BE2C (cell line): ENCODE measurements around the gene UBXN7.

Source experiments
- DNase-seq: peaks from one replicate; pipeline ENCODE4 v3.0.0-alpha.2; 2020
- H3K27me3 ChIP-seq: fragments of 250-450 bp; sonication (Bioruptor Pico); 2 replicates; pipeline ENCODE4 v1.5.1; 2020; ENCODE audit warnings: mild to moderate bottlenecking
- H3K36me3 ChIP-seq: fragments of 250-450 bp; sonication (Bioruptor Pico); 2 replicates; pipeline ENCODE4 v1.5.1; 2020; ENCODE audit warnings: mild to moderate bottlenecking
- H3K4me1 ChIP-seq: fragments of 250-450 bp; sonication (Bioruptor Pico); 2 replicates; pipeline ENCODE4 v1.5.1; 2020
- H3K4me3 ChIP-seq: 2 replicates; pipeline ENCODE4 v1.5.1; 2011; ENCODE audit warnings: low read depth, low read length
- H3K9me3 ChIP-seq: fragments of 250-450 bp; sonication (Bioruptor Pico); 2 replicates; pipeline ENCODE4 v1.5.1; 2020
- TF ChIP-seq, protein P1 (sequence below): IDR thresholded peaks from 2 replicates; pipeline ENCODE4 v1.5.1; 2012; ENCODE audit warnings: mild to moderate bottlenecking, low read depth, low read length

The UBXN7 gene

GRCh38 chr3:196419386-196419785 lies 12.8 kb downstream of the UBXN7 start:
- peaks cover 6% of the 10 kb centered on the region for H3K36me3 ChIP-seq
- no peak for DNase-seq
- H3K4me3 ChIP-seq: no peak overlapping the region
- no peaks in the 10 kb centered on the region for H3K27me3 ChIP-seq
- H3K4me1 ChIP-seq: peaks cover 23% of the 10 kb centered on the region
- H3K9me3 ChIP-seq: no peaks in the 10 kb centered on the region
- TF ChIP-seq, protein P1, sequence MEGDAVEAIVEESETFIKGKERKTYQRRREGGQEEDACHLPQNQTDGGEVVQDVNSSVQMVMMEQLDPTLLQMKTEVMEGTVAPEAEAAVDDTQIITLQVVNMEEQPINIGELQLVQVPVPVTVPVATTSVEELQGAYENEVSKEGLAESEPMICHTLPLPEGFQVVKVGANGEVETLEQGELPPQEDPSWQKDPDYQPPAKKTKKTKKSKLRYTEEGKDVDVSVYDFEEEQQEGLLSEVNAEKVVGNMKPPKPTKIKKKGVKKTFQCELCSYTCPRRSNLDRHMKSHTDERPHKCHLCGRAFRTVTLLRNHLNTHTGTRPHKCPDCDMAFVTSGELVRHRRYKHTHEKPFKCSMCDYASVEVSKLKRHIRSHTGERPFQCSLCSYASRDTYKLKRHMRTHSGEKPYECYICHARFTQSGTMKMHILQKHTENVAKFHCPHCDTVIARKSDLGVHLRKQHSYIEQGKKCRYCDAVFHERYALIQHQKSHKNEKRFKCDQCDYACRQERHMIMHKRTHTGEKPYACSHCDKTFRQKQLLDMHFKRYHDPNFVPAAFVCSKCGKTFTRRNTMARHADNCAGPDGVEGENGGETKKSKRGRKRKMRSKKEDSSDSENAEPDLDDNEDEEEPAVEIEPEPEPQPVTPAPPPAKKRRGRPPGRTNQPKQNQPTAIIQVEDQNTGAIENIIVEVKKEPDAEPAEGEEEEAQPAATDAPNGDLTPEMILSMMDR: no peak

GRCh38 chr3:196418601-196419000 lies 13.6 kb downstream of the UBXN7 start:
- H3K27me3 ChIP-seq: no peaks in the 10 kb centered on the region
- no peak for DNase-seq
- H3K36me3 ChIP-seq: peaks cover 6% of the 10 kb centered on the region
- no peaks in the 10 kb centered on the region for H3K9me3 ChIP-seq
- H3K4me1 ChIP-seq: peaks cover 23% of the 10 kb centered on the region
- TF ChIP-seq, protein P1: no peak
- H3K4me3 ChIP-seq: no peak overlapping the region

DNA sequence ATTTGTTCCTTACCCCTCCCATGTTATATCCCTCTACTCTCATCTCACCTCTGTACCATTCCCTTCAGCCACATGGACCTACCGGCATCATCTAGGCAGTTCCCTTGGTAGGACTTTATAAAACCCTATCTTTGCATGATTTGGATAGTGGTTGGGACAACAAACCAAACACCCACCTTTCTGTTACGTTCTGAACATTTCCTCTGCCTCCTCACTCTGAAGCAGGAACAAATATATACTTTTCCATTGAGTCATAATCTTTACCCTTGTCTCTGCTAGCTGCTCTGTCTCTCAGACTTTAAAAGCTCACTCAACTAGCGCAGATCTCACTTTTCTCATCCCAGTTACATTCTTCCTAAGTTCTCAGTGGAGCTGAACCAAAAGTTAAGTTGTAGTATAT lies 17.8 kb downstream of the UBXN7 start:
- no peaks in the 10 kb centered on the region for H3K4me1 ChIP-seq
- no peak for DNase-seq
- TF ChIP-seq, protein P1: no peak

GRCh38 chr3:196412704-196413103 lies 19.5 kb downstream of the UBXN7 start:
- Histone ChIP-seq H3K4me3 (no peak overlapping the region), H3K4me1 (no peaks in the 10 kb centered on the region), H3K27me3 (no peaks in the 10 kb centered on the region), H3K9me3 (no peaks in the 10 kb centered on the region), H3K36me3 (no peaks in the 10 kb centered on the region)
- DNase-seq: no peak
- TF ChIP-seq, protein P1: no peak

More for the DNA sequence above, 17.8 kb downstream of the UBXN7 start:
- peaks cover 2% of the 10 kb centered on the region for H3K36me3 ChIP-seq
- no peaks in the 10 kb centered on the region for H3K9me3 ChIP-seq
- no peaks in the 10 kb centered on the region for H3K27me3 ChIP-seq
- H3K4me3 ChIP-seq: no peak overlapping the region

DNA sequence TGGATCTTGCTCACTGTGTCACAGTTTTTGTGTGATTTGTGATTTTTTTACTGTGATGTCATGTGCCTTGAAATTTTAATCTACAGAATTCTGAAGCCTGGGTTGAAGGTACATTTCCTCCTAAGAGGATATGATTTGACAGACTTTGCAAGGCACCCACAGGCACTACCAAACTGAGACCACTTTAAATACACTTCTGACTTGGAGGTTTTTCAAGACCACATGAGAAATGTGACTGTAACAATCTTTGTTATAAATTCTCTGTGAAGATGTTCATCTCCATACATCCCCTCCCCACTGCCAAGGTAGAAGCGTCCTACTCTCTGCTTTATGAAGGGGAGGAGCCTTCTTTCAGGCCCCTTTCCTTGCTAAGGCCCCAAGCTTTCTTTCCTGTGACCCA lies 22.8 kb downstream of the UBXN7 start:
- peaks cover 9% of the 10 kb centered on the region for H3K36me3 ChIP-seq

GRCh38 chr3:196408565-196409300 lies 23.5 kb downstream of the UBXN7 start:
- DNase-seq: no peak
- Histone ChIP-seq H3K4me3 (no peak overlapping the region), H3K9me3 (no peaks in the 10 kb centered on the region), H3K36me3 (peaks cover 10% of the 10 kb centered on the region), H3K27me3 (no peaks in the 10 kb centered on the region), H3K4me1 (peaks cover 6% of the 10 kb centered on the region)
- TF ChIP-seq, protein P1: no peak

More for the DNA sequence above, 22.8 kb downstream of the UBXN7 start:
- H3K4me1 ChIP-seq: peaks cover 6% of the 10 kb centered on the region
- H3K4me3 ChIP-seq: no peak overlapping the region
- TF ChIP-seq, protein P1: no peak
- no peaks in the 10 kb centered on the region for H3K27me3 ChIP-seq
- H3K9me3 ChIP-seq: no peaks in the 10 kb centered on the region
- no peak for DNase-seq
